CD4-positive, alpha-beta T cell treated with Interleukin-12 subunit alpha and Interleukin-12 subunit beta, for 1 hour (primary cell): ENCODE results near the gene NAV3.
"Not testable (repeated sequence)": the region's sequence is repeated elsewhere in the genome, so short reads cannot be mapped to it uniquely, and the experiment has no call there.

Source experiments
- DNase-seq: peaks from one replicate; pipeline ENCODE4 v3.0.0-alpha.2; 2020

The NAV3 gene

GRCh38 chr12:78081590-78082314 lies 251.1 kb downstream of the NAV3 start:
- no peak for DNase-seq

- no peak for DNase-seq
Observed at GRCh38 chr12:78085542-78086182, 255.0 kb downstream of the NAV3 start.

GRCh38 chr12:78086553-78087362 lies 256.1 kb downstream of the NAV3 start:
- no peak for DNase-seq

GRCh38 chr12:78087363-78087675 lies 256.6 kb downstream of the NAV3 start:
- no peak for DNase-seq

- DNase-seq = no peak
Observed at GRCh38 chr12:78088391-78088832, 257.7 kb downstream of the NAV3 start.

- DNase-seq = no peak
Observed at GRCh38 chr12:78090266-78090665, 259.6 kb downstream of the NAV3 start.

- no peak for DNase-seq
Observed at GRCh38 chr12:78095623-78096022, 264.9 kb downstream of the NAV3 start.

- DNase-seq = no peak
Observed at GRCh38 chr12:78096909-78097597, 266.4 kb downstream of the NAV3 start.

GRCh38 chr12:78099806-78100205 lies 269.1 kb downstream of the NAV3 start:
- no peak for DNase-seq

GRCh38 chr12:78101113-78101876 lies 270.6 kb downstream of the NAV3 start:
- no peak for DNase-seq

- DNase-seq = no peak
Observed at GRCh38 chr12:78101946-78102635, 271.4 kb downstream of the NAV3 start.

GRCh38 chr12:78102801-78103200 lies 272.1 kb downstream of the NAV3 start:
- DNase-seq = not testable (repeated sequence)

- DNase-seq = no peak
Observed at GRCh38 chr12:78115889-78116288, 285.2 kb downstream of the NAV3 start.

GRCh38 chr12:78118036-78118435 lies 287.3 kb downstream of the NAV3 start:
- no peak for DNase-seq

- no peak for DNase-seq
Observed at GRCh38 chr12:78118486-78118885, 287.8 kb downstream of the NAV3 start.

GRCh38 chr12:78119351-78119918 lies 288.7 kb downstream of the NAV3 start:
- no peak for DNase-seq

GRCh38 chr12:78120306-78120705 lies 289.6 kb downstream of the NAV3 start:
- no peak for DNase-seq

- DNase-seq = no peak
Observed at GRCh38 chr12:78120866-78121560, 290.3 kb downstream of the NAV3 start.

GRCh38 chr12:78121969-78122610 lies 291.4 kb downstream of the NAV3 start:
- DNase-seq = no peak

- no peak for DNase-seq
Observed at GRCh38 chr12:78128211-78128610, 297.5 kb downstream of the NAV3 start.
